Measurements from ENCODE around the gene GPHB5. TPM values are rescaled to one million over a fixed set of nuclear protein-coding genes. Genes with fewer than 3 reads are reported as not detected.

The GPHB5 gene
- total and polyA plus RNA-seq, 2 donors from 2014 or later = not detected

DNA sequence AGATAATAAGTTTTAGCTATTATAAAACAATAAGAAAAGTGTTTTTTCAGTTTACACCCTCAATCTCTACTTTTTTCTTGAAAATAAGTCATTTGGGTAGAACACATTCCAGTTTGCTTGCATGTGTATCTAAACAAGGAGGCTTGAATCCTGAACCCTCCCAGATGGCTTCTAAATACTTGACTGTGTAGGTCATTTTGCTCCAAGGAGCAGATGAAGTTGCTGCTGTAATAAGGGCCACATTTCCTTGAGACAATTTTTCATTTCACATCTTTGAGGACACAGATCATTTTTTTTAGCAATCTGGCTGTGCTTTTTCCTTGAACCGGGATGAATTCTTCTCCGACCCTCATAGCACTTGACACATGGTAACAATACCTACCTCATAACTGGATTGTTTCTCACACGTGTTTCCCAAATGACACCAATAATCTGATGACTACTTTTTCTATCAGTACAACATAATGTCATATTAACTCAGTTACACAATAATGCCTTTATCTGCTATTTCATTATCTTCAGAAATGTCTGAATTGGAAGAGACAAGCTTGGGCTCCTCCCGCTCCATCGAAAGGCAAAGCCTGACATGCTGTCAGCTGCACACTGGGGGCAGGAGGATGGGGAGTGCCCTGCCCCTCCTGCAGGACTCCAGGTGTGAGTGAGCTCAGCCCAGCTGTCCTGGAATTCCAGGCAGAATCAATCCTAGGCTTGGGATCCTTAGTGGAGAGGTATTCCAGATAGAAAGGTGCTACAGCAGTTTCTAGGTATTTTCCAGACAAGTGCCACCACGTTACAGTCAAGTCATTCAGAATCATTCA is 30.9 kb downstream of the GPHB5 start:
- Histone ChIP-seq H3K4me3 (ENCODE audit: low read length in 3 of 3) (no peak overlapping the region), H3K9me3 (ENCODE audit: control insufficient read depth in 2 of 3, insufficient read depth in 1 of 3, low read length in 3 of 3) (no peaks in the 10 kb centered on the region), H3K27me3 (ENCODE audit: control insufficient read depth, insufficient read depth, low read length) (no peaks in the 10 kb centered on the region), H3K4me1 (ENCODE audit: control insufficient read depth in 2 of 3, insufficient read depth in 2 of 3, low read depth in 1 of 3, low read length in 3 of 3) (no peaks in the 10 kb centered on the region), H3K36me3 (ENCODE audit: control insufficient read depth in 2 of 3, insufficient read depth in 3 of 3, low read length in 3 of 3) (no peaks in the 10 kb centered on the region), H3K27ac (ENCODE audit: low read depth in 2 of 2, low read length in 2 of 2) (no peak overlapping the region), H3K9ac (ENCODE audit: low read length in 3 of 3) (no peak overlapping the region)
- DNase-seq (no peak), FAIRE-seq (no peak)
- TF ChIP-seq, protein P1, sequence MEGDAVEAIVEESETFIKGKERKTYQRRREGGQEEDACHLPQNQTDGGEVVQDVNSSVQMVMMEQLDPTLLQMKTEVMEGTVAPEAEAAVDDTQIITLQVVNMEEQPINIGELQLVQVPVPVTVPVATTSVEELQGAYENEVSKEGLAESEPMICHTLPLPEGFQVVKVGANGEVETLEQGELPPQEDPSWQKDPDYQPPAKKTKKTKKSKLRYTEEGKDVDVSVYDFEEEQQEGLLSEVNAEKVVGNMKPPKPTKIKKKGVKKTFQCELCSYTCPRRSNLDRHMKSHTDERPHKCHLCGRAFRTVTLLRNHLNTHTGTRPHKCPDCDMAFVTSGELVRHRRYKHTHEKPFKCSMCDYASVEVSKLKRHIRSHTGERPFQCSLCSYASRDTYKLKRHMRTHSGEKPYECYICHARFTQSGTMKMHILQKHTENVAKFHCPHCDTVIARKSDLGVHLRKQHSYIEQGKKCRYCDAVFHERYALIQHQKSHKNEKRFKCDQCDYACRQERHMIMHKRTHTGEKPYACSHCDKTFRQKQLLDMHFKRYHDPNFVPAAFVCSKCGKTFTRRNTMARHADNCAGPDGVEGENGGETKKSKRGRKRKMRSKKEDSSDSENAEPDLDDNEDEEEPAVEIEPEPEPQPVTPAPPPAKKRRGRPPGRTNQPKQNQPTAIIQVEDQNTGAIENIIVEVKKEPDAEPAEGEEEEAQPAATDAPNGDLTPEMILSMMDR (IDR thresholded peaks at IDR 0.05; ENCODE audit: borderline replicate concordance, extremely low read depth, insufficient read depth) = no peak
- intact Hi-C loops (cut with DNase I) = no loop called here

GRCh38 chr14:63286071-63286470 is 32.7 kb downstream of the GPHB5 start:
- Histone ChIP-seq H3K9me3 (ENCODE audit: control insufficient read depth in 2 of 3, insufficient read depth in 1 of 3, low read length in 3 of 3) (no peaks in the 10 kb centered on the region), H3K27ac (ENCODE audit: low read depth in 2 of 2, low read length in 2 of 2) (no peak overlapping the region), H3K4me1 (ENCODE audit: control insufficient read depth in 2 of 3, insufficient read depth in 2 of 3, low read depth in 1 of 3, low read length in 3 of 3) (no peaks in the 10 kb centered on the region), H3K36me3 (ENCODE audit: control insufficient read depth in 2 of 3, insufficient read depth in 3 of 3, low read length in 3 of 3) (no peaks in the 10 kb centered on the region), H3K9ac (ENCODE audit: low read length in 3 of 3) (no peak overlapping the region), H3K27me3 (ENCODE audit: control insufficient read depth, insufficient read depth, low read length) (no peaks in the 10 kb centered on the region), H3K4me3 (ENCODE audit: low read length in 3 of 3) (no peak overlapping the region)
- no peak for DNase-seq
- intact Hi-C loops (cut with DNase I) = no loop called here
- TF ChIP-seq, protein P1 (IDR thresholded peaks at IDR 0.05; ENCODE audit: borderline replicate concordance, extremely low read depth, insufficient read depth) = no peak
- FAIRE-seq = no peak

DNA sequence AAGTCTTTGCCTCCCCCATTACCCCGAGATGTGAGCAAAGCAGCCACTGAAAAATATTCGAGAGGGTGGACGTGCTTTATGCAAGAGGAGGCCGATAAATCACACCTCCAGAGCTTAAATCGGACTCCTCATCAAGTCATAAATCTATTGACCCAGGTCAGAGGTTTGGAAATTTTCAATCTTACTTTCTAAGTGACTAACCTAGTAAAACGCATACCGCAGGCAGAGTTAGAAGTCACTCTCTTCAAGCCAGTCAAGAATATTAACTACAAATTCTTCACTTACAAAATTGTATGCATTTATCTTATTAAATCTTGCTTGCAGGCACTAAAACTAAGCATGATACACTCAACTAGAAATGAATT is 34.9 kb downstream of the GPHB5 start:
- H3K4me1 ChIP-seq (ENCODE audit: control insufficient read depth in 2 of 3, insufficient read depth in 2 of 3, low read depth in 1 of 3, low read length in 3 of 3) = no peaks in the 10 kb centered on the region
- no peaks in the 10 kb centered on the region for H3K36me3 ChIP-seq (ENCODE audit: control insufficient read depth in 2 of 3, insufficient read depth in 3 of 3, low read length in 3 of 3)
- no peak for FAIRE-seq
- no peaks in the 10 kb centered on the region for H3K27me3 ChIP-seq (ENCODE audit: control insufficient read depth, insufficient read depth, low read length)
- no peaks in the 10 kb centered on the region for H3K9me3 ChIP-seq (ENCODE audit: control insufficient read depth in 2 of 3, insufficient read depth in 1 of 3, low read length in 3 of 3)
- intact Hi-C loops (cut with DNase I) = no loop called here
- H3K4me3 ChIP-seq (ENCODE audit: low read length in 3 of 3) = no peak overlapping the region
- TF ChIP-seq, protein P1 (IDR thresholded peaks at IDR 0.05; ENCODE audit: borderline replicate concordance, extremely low read depth, insufficient read depth) = no peak
- DNase-seq = peak in 1 of 5 donors; percentile 13
- no peak overlapping the region for H3K9ac ChIP-seq (ENCODE audit: low read length in 3 of 3)
- H3K27ac ChIP-seq (ENCODE audit: low read depth in 2 of 2, low read length in 2 of 2) = no peak overlapping the region

Data from kidney (tissue), 14 donors.